ENCODE measurements around the gene MGARP.

DNA sequence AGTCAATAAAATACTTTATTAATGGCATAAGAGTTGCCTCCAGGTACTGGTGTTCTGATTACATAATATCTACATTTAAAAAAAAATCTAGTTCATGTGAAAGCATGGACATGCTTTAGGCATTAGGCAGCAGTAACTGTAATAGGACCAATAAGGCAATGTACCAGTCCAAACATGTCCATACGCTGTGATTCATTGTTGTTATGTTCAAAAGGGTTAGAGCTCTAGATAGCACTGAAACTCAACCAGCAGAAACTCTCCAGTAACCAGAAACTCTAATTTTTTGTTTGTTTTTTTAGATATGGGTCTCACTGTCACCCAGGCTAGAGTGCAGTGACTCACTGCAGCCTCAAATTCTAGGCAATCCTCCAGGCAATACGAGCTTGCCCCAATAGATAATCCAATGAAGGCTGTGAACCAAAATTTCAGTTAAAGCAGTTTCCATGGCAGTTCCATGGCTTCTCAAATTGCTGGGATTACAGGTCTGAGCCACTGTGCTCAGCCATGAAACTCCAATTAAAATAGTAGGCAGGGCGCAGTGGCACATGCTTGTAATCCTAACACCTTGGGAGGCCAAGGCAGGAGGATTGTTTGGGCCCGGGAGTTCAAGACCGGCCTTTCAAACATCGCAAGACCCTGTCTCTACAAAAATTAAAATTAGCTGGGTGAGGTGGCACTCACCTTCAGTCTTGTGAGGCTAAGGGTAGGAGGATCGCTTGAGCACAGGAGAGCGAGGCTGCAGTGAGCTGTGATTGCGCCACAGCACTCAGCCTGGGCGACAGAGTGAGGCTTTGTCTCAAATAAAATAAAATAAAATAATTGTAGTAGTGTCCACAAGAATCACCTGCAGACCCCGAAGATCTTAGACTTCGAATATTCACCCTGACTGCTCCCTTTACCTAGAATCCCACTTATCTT is 36.3 kb downstream of the MGARP start:
- TF ChIP-seq TARDBP (IDR thresholded peaks at IDR 0.05): no peak
- no peak for TF ChIP-seq FOXA1 (IDR thresholded peaks at IDR 0.05)

Data from HEK293T (cell line).